CD4-positive, alpha-beta memory T cell (primary cell): ENCODE data around the gene ADNP. TPM values are rescaled to one million over a fixed set of nuclear protein-coding genes. Genes with fewer than 3 reads are reported as not detected.

ENCODE experiments used
- CTCF ChIA-PET: fragments of 350-600 bp; sonication (Branson Sonifier 250); formaldehyde crosslinking; loops from one replicate; lab custom pipeline; 2021; ENCODE audit warnings: inconsistent platforms; ENCODE audit not compliant: partially characterized antibody; lab: Charles Lee
- POLR2A ChIA-PET: fragments of 350-600 bp; sonication (Branson Sonifier 250); formaldehyde crosslinking; loops from one replicate; lab custom pipeline; 2021; ENCODE audit not compliant: partially characterized antibody; lab: Charles Lee
- DNase-seq, 5 donors: peaks; one replicate each; pipeline versions ENCODE4 v3.0.0 to v3.0.0-alpha.2; 2020 to 2022; ENCODE audit warnings: mixed read lengths in 1 of 5
- H3K27ac ChIP-seq: one replicate; pipeline ENCODE4 v1.7.0; 2013; ENCODE audit warnings: low read depth, low read length
- H3K27me3 ChIP-seq: 2 replicates; pipeline ENCODE4 v1.7.0; 2013; ENCODE audit warnings: mild to moderate bottlenecking, low read length, moderate library complexity; ENCODE audit not compliant: insufficient read depth
- H3K36me3 ChIP-seq: 2 replicates; pipeline ENCODE4 v1.7.0; 2013; ENCODE audit warnings: mild to moderate bottlenecking, low read length, moderate library complexity; ENCODE audit not compliant: insufficient read depth
- H3K4me1 ChIP-seq: 2 replicates; pipeline ENCODE4 v1.7.0; 2013; ENCODE audit warnings: mild to moderate bottlenecking, low read length, moderate library complexity; ENCODE audit not compliant: insufficient read depth
- H3K4me3 ChIP-seq, 2 donors: one replicate each; pipeline ENCODE4 v1.7.0; 2013; ENCODE audit warnings: low read length in 2 of 2, mild to moderate bottlenecking in 1 of 2
- H3K9me3 ChIP-seq, 2 donors: one replicate each; pipeline ENCODE4 v1.7.0; 2013; ENCODE audit warnings: low read length in 2 of 2, control low read depth in 1 of 2; ENCODE audit not compliant: control insufficient read depth in 1 of 2
- H3K27ac Mint-ChIP-seq, 7 donors: one replicate each; pipeline ENCODE4 v1.8.0; 2020 to 2021; ENCODE audit warnings: mixed read lengths in 7 of 7, mild to moderate bottlenecking in 6 of 7, inconsistent platforms in 3 of 7, moderate library complexity in 3 of 7
- H3K27me3 Mint-ChIP-seq, 2 donors: one replicate each; pipeline ENCODE4 v1.8.0; 2020 to 2021; ENCODE audit warnings: mixed read lengths in 2 of 2
- H3K36me3 Mint-ChIP-seq, 2 donors: one replicate each; pipeline ENCODE4 v1.8.0; 2020 to 2021; ENCODE audit warnings: mixed read lengths in 2 of 2, inconsistent platforms in 1 of 2, mild to moderate bottlenecking in 1 of 2
- H3K4me1 Mint-ChIP-seq, 4 donors: one replicate each; pipeline ENCODE4 v1.8.0; 2020 to 2021; ENCODE audit warnings: mixed read lengths in 4 of 4, mild to moderate bottlenecking in 1 of 4
- H3K4me3 Mint-ChIP-seq, 8 donors: one replicate each; pipeline ENCODE4 v1.8.0; 2020 to 2021; ENCODE audit warnings: mixed read lengths in 8 of 8, mild to moderate bottlenecking in 7 of 8, moderate library complexity in 6 of 8, inconsistent platforms in 3 of 8
- H3K9me3 Mint-ChIP-seq, 8 donors: one replicate each; pipeline ENCODE4 v1.8.0; 2020 to 2021; ENCODE audit warnings: mixed read lengths in 8 of 8, mild to moderate bottlenecking in 5 of 8, inconsistent platforms in 3 of 8, moderate library complexity in 1 of 8
- intact Hi-C: fragments of 100-400 bp; cut with micrococcal nuclease; formaldehyde crosslinking; loops from one replicate; pipeline ENCODE4 v1.15.1; 2023
- polyA plus RNA-seq, 2 donors: library from polyadenylated mRNA; unstranded; fragments of 300-500 nt; fragmentation: Illumina TruSeq; gene quantifications; one replicate each; pipeline ENCODE4 v1.2.3, GENCODE V29; 2021
- total RNA-seq, 2 experiments: library from RNA; stranded (reverse); gene quantifications; one replicate each; pipeline ENCODE4 v1.2.3, GENCODE V29; 2021

Gene ADNP
- total and polyA plus RNA-seq, 4 experiments from 2014 or later = 1.9 to 65.6 (median 38.2) TPM

- Mint-ChIP-seq H3K27me3 (no peaks in the 10 kb centered on the region), H3K9me3 (no peaks in the 10 kb centered on the region), H3K4me3 (no peak overlapping the region), H3K36me3 (peaks cover 36 to 72% of the 10 kb centered on the region in 2 donors), H3K4me1 (peaks cover 5 to 27% (median 21%) of the 10 kb centered on the region in 4 donors), H3K27ac (no peak overlapping the region)
- no peaks in the 10 kb centered on the region for H3K9me3 ChIP-seq
- POLR2A ChIA-PET = no interaction called here
- CTCF ChIA-PET = interaction anchor here (1.0 kb wide), 1 partner anchor 105 kb away, joined by 7 read pairs; no protein-coding TSS in a partner anchor
- no peak for DNase-seq
- H3K36me3 ChIP-seq = peaks cover 47% of the 10 kb centered on the region
- H3K27ac ChIP-seq = no peak overlapping the region
- H3K4me1 ChIP-seq = peaks cover 10% of the 10 kb centered on the region
- no peak overlapping the region for H3K4me3 ChIP-seq
- intact Hi-C loops = no loop called here
- H3K27me3 ChIP-seq = no peaks in the 10 kb centered on the region
Observed at GRCh38 chr20:50898475-50898874, 32.8 kb downstream of the ADNP start.

GRCh38 chr20:50895111-50895830 lies 36.0 kb downstream of the ADNP start:
- no peak for DNase-seq
- H3K27me3 ChIP-seq = no peaks in the 10 kb centered on the region
- Mint-ChIP-seq H3K27ac (no peak overlapping the region), H3K4me3 (no peak overlapping the region), H3K27me3 (no peaks in the 10 kb centered on the region), H3K9me3 (no peaks in the 10 kb centered on the region), H3K4me1 (peaks cover 4 to 13% (median 8%) of the 10 kb centered on the region in 4 donors), H3K36me3 (peaks cover 56 to 71% of the 10 kb centered on the region in 2 donors)
- H3K36me3 ChIP-seq = peaks cover 59% of the 10 kb centered on the region
- intact Hi-C loops = no loop called here
- H3K4me1 ChIP-seq = no peaks in the 10 kb centered on the region
- no peaks in the 10 kb centered on the region for H3K9me3 ChIP-seq
- H3K4me3 ChIP-seq = no peak overlapping the region
- POLR2A ChIA-PET = no interaction called here
- H3K27ac ChIP-seq = no peak overlapping the region
- CTCF ChIA-PET = interaction anchor here (0.7 to 1.8 kb wide), 6 partner anchors 25 to 105 kb away, joined by 3 to 5 read pairs (median 4); partner anchors contain the start of genes ADNP and BCAS4

DNA sequence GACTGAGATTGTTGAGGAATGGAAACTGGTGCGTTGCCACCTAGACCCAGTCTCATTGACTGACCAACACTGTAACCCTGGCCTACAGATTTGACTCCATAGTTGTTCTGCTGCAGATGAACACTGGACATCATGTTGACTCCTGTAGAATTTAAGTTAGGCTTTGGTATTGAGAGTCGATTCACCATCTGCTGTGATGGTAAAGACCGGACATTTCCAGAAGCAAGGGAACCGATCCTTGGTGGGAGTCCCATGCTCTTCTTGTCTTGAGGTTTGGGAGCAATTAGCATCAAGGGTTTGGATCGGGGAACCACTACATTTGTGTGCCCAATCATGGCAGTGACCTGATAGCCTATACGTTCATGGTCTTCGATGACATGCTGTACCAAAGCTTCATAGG lies 37.6 kb downstream of the ADNP start:
- Mint-ChIP-seq H3K4me1 (peaks cover 4 to 13% (median 8%) of the 10 kb centered on the region in 4 donors), H3K27ac (peak overlapping the region in 1 of 7 donors; percentile 20), H3K9me3 (no peaks in the 10 kb centered on the region), H3K27me3 (no peaks in the 10 kb centered on the region), H3K4me3 (no peak overlapping the region), H3K36me3 (peaks cover 57 to 78% of the 10 kb centered on the region in 2 donors)
- CTCF ChIA-PET = no interaction called here
- H3K4me3 ChIP-seq = no peak overlapping the region
- POLR2A ChIA-PET = no interaction called here
- no peaks in the 10 kb centered on the region for H3K27me3 ChIP-seq
- H3K9me3 ChIP-seq = no peaks in the 10 kb centered on the region
- intact Hi-C loops = no loop called here
- no peak for DNase-seq
- H3K27ac ChIP-seq = no peak overlapping the region
- no peaks in the 10 kb centered on the region for H3K4me1 ChIP-seq
- H3K36me3 ChIP-seq = peaks cover 64% of the 10 kb centered on the region

DNA sequence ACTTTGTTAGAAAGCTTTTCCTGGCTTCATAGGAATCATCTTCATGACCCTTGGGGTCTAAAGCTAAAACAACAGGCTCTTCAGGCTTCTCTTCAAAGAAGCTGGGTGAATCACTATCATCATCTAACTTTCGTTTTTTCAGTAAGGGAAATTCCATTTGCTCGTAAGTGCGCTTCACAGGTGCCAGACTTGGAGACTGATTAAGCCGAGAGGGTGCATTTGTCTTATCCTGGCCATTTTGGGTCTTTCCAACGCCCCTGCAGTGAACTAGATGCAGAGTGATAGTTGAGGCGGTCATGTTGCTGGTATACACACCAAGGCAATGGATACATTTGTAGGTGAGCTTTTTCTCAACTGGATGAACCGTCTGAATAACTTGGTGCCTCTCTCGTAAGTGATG lies 38.8 kb downstream of the ADNP start:
- no peak overlapping the region for H3K4me3 ChIP-seq
- intact Hi-C loops = no loop called here
- ChIA-PET POLR2A (interaction anchor here (0.9 to 1.0 kb wide), 2 partner anchors 37 to 98 kb away, joined by 3 to 4 read pairs; partner anchors contain the start of gene BCAS4), CTCF (interaction anchor here (1.7 kb wide), 1 partner anchor 37 kb away, joined by 6 read pairs; no protein-coding TSS in a partner anchor)
- H3K27ac ChIP-seq = no peak overlapping the region
- no peaks in the 10 kb centered on the region for H3K9me3 ChIP-seq
- Mint-ChIP-seq H3K27ac (peak overlapping the region in 1 of 7 donors; percentile 57), H3K36me3 (peaks cover 53 to 73% of the 10 kb centered on the region in 2 donors), H3K4me1 (peaks cover 3 to 8% (median 5%) of the 10 kb centered on the region in 4 donors), H3K27me3 (no peaks in the 10 kb centered on the region), H3K9me3 (no peaks in the 10 kb centered on the region), H3K4me3 (no peak overlapping the region)
- H3K27me3 ChIP-seq = no peaks in the 10 kb centered on the region
- DNase-seq = no peak
- peaks cover 53% of the 10 kb centered on the region for H3K36me3 ChIP-seq
- H3K4me1 ChIP-seq = no peaks in the 10 kb centered on the region

- no peaks in the 10 kb centered on the region for H3K9me3 ChIP-seq
- Mint-ChIP-seq H3K9me3 (no peaks in the 10 kb centered on the region), H3K4me1 (peaks cover 3 to 5% (median 4%) of the 10 kb centered on the region in 4 donors), H3K36me3 (peaks cover 52 to 67% of the 10 kb centered on the region in 2 donors), H3K27ac (peak overlapping the region in 2 of 7 donors; percentile 13 to 36), H3K4me3 (no peak overlapping the region), H3K27me3 (no peaks in the 10 kb centered on the region)
- DNase-seq = no peak
- intact Hi-C loops = no loop called here
- ChIA-PET POLR2A (interaction anchor here (1.2 kb wide), 1 partner anchor 39 kb away, joined by 4 read pairs; no protein-coding TSS in a partner anchor), CTCF (interaction anchor here (0.8 kb wide), 1 partner anchor 35 kb away, joined by 4 read pairs; no protein-coding TSS in a partner anchor)
- no peaks in the 10 kb centered on the region for H3K27me3 ChIP-seq
- H3K4me1 ChIP-seq = no peaks in the 10 kb centered on the region
- peaks cover 50% of the 10 kb centered on the region for H3K36me3 ChIP-seq
- H3K4me3 ChIP-seq = no peak overlapping the region
- H3K27ac ChIP-seq = no peak overlapping the region
Observed at GRCh38 chr20:50891138-50891537, 40.1 kb downstream of the ADNP start.

- POLR2A ChIA-PET = interaction anchor here (0.7 kb wide), 1 partner anchor 13 kb away, joined by 3 read pairs; no protein-coding TSS in a partner anchor
- intact Hi-C loops = no loop called here
- CTCF ChIA-PET = interaction anchor here (0.9 kb wide), 1 partner anchor 42 kb away, joined by 3 read pairs; no protein-coding TSS in a partner anchor
- no peaks in the 10 kb centered on the region for H3K27me3 Mint-ChIP-seq
- no peak for DNase-seq
- H3K27ac ChIP-seq = no peak overlapping the region
- H3K4me1 ChIP-seq = no peaks in the 10 kb centered on the region
- H3K4me3 ChIP-seq = no peak overlapping the region
- H3K9me3 ChIP-seq = no peaks in the 10 kb centered on the region
- H3K4me3 Mint-ChIP-seq = no peak overlapping the region
- H3K9me3 Mint-ChIP-seq = peaks cover 0 to 4% (median 0%) of the 10 kb centered on the region in 8 donors
- peak overlapping the region in 1 of 7 donors; percentile 30 for H3K27ac Mint-ChIP-seq
- peaks cover 33% of the 10 kb centered on the region for H3K36me3 ChIP-seq
- peaks cover 0 to 4% (median 2%) of the 10 kb centered on the region in 4 donors for H3K4me1 Mint-ChIP-seq
- H3K36me3 Mint-ChIP-seq = peaks cover 32 to 44% of the 10 kb centered on the region in 2 donors
- H3K27me3 ChIP-seq = no peaks in the 10 kb centered on the region
Observed at GRCh38 chr20:50887576-50887975, 43.7 kb downstream of the ADNP start.

DNA sequence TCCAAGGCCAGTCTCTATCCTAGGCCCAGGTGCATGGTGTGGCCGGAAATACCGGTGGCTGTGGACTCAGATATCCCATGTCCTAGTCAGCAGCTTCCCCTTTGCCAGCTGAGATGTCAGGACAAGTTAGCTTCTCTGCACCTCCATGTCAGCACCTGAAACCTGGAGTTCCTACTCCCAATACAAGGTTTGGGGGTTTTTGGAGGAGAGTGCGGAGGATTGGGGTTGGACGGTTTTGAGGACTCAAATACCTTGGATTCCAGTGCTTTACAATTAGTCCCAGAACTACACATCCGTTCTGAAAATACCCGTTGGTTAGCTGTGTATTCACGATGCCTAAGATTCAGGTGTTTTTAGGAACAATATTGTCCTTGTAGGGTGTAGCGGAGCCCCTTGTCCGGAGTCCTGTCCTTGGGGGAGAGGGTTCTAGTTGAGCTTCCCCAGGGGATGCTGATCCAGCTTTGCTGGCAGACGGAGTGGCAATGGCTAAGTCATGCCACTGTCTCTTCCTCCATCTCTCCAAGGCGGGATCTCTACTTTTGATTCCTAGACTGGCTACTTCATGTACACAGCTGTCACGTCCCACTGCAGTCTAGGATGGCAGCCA lies 45.0 kb downstream of the ADNP start:
- no peak overlapping the region for H3K27ac ChIP-seq
- Mint-ChIP-seq H3K36me3 (peaks cover 20 to 31% of the 10 kb centered on the region in 2 donors), H3K9me3 (peaks cover 0 to 4% (median 0%) of the 10 kb centered on the region in 8 donors), H3K27me3 (no peaks in the 10 kb centered on the region), H3K4me1 (peaks cover 0 to 1% (median 0%) of the 10 kb centered on the region in 4 donors), H3K27ac (no peak overlapping the region), H3K4me3 (no peak overlapping the region)
- peaks cover 20% of the 10 kb centered on the region for H3K36me3 ChIP-seq
- ChIA-PET POLR2A (no interaction called here), CTCF (interaction anchor here (1.0 to 1.2 kb wide), 2 partner anchors 43 to 92 kb away, joined by 3 read pairs; no protein-coding TSS in a partner anchor)
- intact Hi-C loops = no loop called here
- H3K27me3 ChIP-seq = no peaks in the 10 kb centered on the region
- H3K4me1 ChIP-seq = no peaks in the 10 kb centered on the region
- no peaks in the 10 kb centered on the region for H3K9me3 ChIP-seq
- no peak overlapping the region for H3K4me3 ChIP-seq
- no peak for DNase-seq
